ENCODE measurements around the gene WASF3.
"Not testable (repeated sequence)": the region's sequence is repeated elsewhere in the genome, so short reads cannot be mapped to it uniquely, and the experiment has no call there.

The WASF3 gene

DNA sequence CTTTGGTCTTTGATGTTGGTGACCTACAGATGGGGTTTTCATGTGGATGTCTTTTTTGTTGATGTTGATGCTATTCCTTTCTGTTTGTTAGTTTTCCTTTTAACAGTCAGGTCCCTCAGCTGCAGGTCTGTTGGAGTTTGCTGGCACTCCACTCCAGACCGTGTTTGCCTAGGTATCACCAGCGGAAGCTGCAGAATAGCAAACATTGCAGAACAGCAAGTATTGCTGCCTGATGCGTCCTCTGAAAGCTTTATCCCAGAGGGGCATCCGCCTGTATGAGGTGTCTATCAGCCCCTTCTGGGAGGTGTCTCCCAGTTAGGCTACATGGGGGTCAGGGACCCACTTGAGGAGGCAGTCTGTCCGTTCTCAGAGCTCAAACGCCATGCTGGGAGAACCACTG lies 78.2 kb downstream of the WASF3 start:
- not testable (repeated sequence) for DNase-seq

DNA sequence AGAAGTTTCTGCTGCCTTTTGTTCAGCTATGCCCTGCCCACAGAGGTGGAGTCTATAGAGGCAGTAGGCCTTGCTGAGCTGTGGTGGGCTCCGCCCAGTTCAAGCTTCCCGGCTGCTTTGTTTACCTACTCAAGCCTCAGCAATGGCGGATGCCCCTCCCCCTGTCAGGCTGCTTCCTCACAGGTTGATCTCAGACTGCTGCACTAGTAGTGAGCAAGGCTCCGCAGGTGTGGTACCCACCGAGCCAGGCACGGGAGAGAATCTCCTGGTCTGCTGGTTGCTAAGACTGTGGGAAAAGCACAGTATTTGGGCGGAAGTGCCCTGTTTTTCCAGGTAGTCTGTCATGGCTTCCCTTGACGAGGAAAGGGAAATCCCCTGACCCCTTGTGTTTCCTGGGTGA lies 78.6 kb downstream of the WASF3 start:
- DNase-seq, result not testable (repeated sequence)

DNA sequence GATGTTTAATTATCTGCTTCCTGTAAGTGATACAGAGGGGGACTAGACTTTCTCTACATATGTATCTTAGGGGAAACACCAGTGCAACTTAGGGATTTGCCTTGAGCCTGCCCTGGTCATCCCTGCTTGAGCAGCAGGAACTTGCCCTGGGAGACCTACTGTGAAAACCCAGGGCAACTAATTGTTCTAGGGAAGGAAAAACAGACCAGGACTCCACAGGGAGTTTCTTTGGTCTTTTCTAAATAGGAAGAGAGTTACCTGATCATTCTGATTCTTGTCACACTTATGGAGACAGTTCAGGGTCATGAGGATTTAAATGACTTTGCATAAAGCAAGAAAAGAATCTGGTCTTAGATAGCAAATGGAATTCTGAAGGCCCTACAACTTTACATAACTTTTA lies 89.1 kb downstream of the WASF3 start:
- no peak for DNase-seq

DNA sequence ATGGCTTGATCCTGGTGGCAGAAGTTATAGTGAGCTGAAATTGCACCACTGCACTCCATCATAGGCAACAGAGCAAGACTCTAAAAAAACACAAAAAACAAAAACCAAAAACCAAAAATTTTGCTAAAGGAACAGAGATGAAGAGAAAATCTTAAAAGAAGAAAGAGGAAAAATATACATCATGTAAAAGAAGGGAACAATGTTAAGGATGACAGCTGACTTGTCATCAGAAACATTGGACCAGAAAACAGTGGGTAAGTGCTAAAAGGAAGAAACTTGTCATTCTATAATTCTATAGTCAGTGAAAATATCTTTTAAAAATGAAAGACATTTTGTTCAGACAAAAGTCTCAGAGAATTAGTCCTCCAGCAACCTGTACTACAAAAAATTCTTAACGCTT lies 93.8 kb downstream of the WASF3 start:
- DNase-seq, result no peak

DNA sequence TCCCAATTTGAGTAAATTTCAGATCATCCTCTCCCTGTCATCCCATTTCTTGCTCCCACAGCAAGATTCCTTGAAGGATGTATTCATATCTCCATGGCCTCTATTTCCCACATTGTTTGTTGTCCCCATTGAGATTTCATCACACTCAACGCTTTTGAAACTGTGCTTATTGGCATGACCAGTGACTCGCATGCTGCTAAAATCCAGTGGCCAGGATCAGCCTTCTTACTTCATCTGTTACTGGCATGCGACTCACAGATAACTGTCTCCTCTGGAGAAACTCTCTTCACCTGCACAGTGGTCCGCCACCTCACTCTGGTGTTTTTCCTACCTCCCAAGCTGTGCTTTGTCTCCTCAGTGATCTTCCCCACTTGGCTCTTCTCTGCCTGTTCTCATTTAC lies 95.8 kb downstream of the WASF3 start:
- DNase-seq, result no peak

DNA sequence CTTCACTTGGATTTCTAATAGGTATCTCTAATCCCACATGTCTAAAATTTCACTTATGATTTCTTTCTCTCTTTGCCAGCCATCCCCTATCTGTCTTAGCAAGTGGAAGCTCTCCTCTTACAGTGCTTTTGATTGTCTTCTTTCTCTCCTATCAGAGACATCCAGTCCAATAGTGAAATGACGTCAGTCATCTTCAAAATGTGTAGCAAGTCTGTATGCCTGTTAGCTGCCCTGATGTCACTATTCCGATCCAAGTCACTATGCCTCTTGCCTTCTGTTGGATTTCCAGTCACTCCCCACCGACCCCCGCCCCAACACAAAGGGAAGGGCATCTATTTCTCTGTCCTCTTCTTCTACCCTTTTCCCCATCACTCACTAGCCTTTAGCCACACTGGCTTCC lies 96.4 kb downstream of the WASF3 start:
- DNase-seq, result no peak

DNA sequence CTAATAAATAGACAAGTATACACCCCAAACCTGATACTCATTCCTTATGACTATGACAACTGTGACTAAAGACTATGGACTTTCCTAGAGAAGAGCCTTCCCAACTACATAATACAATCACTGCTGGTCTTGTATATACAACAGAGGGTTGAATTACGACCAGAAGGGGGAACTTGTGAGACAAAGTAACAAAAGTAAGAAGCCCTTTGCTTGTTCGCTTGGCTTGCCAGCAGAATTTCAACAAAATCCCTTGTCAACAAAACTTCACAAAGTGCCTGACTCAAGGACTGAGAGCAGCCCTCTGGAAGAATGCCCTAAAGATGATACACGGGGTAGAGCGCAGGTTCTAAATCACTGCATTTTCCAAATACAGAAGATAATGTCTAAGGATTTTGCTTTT lies 99.4 kb downstream of the WASF3 start:
- no peak for DNase-seq

DNA sequence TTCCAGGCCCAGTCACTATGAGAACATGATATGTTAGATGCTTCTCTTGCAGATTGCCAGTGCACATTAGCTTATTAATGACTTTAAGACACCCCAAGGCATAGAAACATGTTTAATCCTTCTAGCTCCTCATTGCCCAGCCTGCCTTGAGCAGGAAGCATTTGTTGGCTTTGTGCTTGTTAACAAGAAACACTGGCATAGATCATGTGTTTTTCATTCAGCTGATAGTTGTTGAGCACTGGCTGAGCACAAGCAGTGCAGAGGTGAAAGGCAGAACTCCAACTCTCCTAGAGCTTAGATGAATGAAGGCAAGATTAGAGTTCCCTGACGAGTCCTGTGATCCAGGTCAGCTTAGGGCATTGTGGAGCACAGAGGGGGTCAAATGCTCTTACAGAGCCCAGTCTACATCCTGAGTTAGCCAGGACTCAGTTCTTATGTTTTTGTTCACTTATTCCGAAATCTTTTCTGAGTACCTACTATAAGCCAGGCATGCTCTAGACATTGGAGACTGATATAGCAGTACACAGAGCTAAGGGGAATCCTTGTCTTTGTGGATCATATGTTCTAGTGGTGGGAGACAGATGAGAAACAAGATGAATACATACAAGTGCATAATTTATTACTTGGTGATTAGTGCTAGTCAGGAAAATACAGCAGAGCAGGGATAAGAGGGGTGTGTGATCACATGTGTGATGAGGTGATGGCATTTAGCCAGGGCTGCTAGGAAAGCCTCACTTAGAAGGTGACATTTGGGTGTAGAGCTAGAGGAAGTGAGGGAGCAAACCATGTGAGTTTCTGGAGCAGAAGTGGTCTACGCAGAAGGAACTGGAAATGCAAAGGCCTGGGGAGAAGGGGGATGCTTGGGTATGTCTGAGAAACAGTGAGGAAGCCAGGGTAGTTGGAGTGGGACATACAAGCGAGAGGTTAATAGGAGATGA lies 101.2 kb downstream of the WASF3 start:
- DNase-seq, result peak in 1 of 2 donors; percentile 40

DNA sequence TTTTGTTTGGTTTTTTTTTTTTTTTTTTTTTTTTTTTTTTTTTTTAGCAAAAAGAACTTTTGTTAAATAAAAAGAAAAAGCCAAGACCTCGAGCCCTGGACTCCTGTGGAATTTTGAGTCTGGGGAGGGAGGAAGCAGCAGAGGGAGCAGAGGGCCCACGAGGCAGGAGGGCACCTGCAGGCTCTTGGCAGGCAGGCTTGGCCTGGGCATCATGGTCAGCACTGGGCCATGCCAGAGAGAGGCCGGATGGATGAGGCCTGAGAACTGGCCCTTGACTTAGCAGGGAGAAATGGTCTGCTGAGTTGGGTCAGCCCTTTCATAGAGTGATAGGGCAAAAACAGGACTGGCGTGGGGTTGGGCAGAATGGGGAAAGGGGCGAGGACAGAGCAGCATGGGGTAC lies 102.7 kb downstream of the WASF3 start:
- no peak for DNase-seq

DNA sequence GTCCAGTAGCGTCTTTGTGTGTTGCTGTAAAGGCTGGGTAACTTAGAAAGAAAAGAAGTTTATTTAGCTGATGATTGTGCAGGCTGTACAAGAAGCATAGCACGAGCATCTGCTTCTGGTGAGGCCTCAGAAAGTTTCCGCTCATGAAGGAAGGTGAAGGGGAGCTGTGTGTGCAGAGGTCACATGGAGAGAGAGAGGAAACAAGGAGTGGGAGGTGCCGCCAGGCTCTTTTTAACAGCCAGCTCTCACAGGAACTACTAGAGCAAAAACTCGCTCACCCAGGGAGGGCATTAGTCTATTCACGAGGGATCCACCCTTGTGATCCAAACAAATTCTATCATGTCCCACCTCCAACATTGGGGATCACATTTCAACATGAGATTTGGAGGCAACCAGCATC lies 103.3 kb downstream of the WASF3 start:
- no peak for DNase-seq

DNA sequence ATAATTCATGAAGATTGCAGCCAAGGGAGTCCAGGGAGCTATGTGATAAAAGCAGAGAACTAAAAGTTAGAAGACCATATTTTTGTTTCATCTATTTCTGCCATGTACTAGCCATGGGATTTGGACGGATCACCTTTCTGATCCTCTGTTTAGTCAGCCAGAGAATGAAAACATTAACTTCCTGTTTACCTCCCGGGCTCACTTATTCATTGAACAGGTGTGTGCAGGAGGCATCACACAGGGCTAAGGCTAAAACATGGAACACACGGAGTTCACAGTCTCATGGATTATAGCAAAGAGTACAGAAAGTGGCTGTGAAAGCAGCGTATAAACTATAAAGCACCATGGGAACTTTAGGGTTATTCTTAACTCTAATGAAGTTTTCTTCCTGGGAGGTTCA lies 106.3 kb downstream of the WASF3 start:
- DNase-seq, result no peak

DNA sequence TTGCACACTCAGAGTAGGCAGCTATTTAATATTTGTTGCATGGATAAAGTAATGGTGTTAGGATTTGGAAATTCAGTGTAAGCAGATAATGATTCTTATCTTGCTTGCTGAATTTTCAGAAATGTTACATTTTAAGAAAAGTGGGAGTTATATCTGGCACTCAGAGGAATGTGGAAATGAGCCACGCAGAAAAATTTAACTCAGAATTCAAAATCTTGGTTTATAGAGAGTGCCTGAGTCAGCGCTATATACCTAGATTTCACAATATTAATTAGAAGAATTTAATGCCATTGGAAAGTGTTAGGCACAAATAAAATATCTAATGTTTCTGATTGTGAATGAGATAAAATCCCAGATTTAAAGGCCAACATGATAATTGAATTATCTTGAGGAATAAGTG lies 106.8 kb downstream of the WASF3 start:
- DNase-seq, result no peak

DNA sequence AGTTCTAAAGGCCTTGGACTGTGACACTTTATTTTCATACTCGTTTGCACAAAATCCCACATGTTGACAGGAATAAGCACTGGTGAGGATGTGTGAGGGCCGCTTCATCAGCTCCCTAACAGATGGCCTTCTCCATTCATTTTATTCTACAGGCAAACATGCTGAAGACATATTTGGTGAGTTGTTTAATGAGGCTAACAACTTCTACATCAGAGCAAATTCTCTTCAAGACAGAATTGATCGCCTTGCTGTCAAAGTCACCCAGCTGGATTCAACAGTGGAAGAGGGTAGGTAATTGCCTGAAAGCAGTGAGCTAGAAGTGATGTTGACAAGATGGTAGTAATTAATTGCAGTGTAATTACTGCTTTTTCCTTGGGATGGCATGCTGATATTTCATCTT lies 107.4 kb downstream of the WASF3 start:
- DNase-seq, result no peak

DNA sequence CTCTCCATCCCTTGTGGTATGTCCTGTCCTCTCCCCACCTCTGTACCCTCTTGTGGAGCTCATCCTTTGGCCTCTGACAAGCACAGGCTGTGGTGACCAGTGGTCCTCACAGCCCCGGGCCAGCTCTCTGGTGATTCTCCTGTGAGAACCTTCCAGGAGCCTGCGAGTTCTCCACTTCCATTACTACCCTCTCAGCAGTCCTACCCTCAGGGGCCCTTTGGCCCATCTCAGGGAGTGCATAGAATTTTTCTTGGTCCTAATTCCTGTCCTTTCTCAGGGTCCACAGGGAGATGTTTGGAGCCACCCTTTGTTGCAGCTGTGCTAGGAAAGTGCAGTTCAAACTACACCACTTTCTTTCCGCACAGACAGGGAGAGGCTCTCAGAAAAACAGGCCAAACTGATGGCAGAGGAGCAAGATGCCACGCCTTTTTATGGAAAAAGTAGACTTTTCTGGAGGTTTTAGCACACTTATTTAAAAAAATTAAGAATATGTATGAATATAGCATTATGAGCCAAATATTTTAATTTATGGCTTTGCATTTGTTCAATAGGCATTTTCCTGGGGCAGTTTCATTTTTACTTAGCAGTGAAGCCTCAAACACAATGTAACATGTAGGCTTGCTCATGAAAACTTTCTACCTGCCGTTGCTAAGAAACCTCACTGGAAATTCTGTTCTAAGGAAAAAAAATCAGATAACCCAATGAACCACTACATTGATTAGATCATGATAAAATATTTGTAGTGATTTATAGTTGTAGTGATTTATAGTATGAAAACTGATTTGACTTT lies 111.1 kb downstream of the WASF3 start:
- DNase-seq, result no peak

DNA sequence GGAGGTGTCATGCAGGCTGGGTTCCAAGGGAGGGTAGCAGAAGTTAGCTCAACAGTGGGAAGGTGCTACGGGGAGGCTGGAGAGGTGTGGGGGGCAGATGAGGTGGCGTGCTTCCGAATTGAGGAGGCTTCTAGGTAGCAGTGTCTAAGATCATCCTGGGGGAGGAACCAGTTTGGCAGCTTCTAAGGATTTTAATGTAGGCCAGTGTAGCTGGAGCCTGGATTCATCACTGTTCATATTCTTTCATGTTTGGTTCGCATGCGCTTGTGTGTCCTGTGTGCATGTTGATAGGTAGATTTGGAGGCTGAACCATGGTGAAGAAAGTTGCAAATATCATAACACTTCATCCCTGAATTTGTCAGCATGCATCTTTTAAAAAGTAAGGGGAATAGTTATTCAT lies 116.4 kb downstream of the WASF3 start:
- no peak for DNase-seq

DNA sequence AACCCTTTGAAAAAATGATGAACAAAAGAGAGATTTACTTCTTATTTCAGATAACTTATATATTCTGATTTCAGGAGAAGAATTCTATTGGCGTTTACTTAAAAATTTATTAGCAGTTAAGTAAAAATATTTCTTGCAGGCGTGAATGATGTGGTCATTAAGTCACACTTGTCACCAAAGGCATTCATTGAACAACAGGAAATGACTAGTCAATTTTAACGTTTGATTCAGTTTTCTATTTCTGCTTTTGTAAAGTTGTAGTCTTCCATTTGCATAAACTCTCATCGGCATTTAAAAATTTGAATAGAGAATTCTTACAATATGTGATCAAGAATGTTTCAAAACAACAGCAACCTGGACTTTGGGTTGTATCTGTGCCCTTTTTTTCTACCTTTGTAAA lies 119.7 kb downstream of the WASF3 start:
- DNase-seq, result peak; percentile 14 to 49

DNA sequence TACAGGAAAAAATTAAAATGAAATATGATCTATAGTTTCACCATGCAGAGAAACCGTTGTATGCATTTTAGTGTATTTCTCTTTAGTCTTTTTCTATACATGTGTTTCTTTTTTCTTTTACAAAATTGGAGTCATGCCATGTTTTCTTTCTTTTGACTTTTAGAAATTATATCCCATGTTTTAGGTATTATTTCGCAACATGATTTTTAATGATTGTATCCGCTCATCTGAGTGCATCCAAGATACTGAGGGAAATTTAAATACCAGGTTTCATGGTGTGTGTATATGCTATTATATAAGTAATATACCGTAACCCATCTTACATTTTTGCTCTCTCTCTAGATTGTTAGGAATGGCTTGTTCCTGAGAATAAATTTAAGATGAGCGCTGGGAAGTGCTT lies 120.8 kb downstream of the WASF3 start:
- no peak for DNase-seq

DNA sequence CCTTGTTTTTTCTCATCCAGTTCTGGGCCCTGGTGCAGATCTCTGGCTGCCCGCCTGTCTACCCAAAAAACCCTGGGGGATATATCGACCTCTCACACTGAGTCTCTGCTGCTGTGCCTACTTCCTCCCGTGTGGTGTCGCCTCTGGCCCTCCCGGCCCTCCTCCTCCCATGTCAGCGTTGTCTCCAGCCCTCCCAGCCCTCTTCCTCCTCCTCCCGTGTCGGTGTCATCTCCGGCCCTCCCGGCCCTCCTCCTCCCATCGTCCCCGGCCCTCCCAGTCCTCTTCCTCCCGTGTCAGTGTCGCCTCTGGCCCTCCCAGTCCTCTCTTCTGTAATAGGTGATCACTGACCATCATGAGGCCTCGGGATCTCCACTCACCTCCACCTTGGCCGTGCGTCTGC lies 121.3 kb downstream of the WASF3 start:
- no peak for DNase-seq

DNA sequence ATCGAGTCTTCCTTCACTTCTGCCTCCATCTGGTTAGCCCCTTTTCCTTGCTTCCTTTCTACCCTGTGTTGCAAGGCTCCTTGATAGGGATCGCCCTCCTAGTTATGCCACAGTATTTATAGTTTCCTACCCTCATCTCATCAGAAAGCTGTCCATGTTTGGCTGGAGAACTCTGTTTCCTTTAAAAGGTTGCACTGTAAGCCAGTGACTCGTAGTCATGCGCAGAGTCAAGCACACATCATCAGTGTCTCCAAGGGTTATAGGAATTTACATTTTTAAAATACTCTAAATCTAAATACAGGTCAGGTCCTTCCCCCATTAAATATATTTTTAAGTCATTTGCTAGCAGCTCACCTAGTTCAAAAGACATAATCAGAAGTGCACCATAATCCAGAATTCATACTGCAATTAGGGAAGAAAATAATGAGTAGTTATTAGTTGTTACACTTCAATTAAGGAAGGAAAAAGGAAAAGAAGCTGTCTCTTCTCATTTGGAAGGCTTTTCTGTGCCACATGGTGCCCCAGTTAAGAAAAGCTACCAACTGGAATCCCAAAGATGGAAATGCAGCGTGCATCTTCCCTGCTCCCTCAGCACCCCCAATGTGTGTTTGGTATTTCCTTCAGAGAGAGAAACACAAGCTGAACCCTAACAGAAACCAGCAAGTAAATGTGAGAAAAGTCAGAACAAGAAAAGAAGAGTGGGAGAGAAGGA lies 122.1 kb downstream of the WASF3 start:
- peak; percentile 34 to 67 for DNase-seq

DNA sequence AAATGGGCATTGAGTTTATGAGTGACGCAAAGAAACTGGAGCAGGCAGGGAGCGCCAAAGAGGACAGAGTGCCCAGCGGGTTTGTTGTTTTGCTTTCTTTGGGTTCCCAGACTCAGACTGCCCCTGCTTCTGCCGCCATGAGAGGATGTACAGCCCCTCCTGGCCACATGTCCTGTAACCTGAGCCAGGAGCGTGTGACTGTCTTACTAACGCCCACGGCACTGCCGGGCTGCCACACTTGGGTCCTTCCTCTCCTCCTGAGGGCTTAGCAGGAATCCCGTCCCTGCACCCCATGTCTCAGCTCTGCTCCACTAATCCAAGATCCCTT lies 122.6 kb downstream of the WASF3 start:
- no peak for DNase-seq

DNA sequence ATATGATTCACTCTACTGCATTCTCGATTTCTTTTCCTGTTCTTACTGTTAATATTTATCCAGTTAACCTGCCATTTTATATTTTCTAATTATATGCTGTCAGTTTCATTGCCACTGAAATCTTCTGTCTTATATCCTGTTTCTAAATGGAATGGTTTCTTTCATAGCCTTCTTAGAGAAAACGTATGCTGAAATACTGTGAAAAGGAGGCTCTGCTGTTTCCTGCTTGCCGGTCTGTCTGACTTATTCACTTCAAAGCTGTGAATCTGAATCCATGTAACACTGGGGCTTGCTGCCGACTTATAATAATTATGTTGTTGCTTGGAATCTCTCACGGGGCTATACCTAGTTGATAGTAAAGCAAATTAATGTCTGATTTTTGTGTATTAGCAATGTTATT lies 123.1 kb downstream of the WASF3 start:
- DNase-seq, result no peak

DNA sequence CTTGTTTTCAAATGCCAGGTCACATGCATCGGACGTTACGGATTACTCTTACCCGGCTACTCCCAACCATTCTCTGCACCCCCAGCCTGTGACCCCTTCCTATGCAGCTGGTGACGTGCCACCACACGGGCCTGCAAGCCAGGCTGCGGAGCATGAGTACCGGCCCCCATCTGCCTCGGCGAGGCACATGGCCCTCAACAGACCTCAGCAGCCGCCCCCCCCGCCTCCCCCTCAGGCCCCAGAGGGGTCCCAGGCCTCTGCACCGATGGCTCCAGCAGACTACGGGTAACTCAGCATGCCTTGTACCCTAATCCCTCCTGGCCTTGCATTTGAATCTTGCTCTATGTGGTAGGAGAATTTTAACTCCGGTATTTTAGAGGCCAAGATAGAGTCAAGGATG lies 123.6 kb downstream of the WASF3 start:
- DNase-seq, result no peak

DNA sequence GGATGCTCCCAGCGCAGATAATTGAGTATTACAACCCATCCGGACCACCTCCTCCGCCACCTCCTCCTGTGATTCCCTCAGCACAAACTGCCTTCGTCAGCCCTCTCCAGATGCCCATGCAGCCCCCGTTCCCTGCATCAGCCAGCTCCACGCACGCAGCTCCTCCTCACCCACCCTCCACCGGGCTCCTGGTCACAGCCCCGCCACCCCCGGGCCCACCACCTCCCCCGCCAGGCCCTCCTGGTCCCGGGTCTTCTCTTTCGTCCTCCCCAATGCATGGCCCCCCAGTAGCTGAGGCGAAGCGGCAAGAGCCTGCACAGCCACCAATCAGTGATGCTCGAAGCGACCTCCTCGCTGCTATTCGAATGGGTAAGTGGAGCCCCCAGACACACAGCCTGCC lies 125.1 kb downstream of the WASF3 start:
- no peak for DNase-seq

DNA sequence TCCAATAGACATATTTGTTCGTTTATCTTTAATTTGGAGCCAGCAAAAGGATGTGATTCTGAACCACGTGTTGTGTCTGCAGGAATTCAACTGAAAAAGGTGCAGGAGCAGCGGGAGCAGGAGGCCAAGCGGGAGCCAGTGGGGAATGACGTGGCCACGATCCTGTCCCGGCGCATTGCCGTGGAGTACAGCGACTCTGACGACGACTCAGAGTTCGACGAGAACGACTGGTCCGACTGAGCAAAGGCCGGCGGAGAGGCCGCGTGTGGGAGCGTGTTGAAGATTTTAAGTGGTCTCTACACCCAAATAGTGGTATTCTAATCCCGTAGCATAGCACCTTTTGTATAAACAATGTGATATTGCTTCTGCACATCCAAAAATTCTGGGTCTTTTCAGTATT lies 128.1 kb downstream of the WASF3 start:
- DNase-seq, result no peak

Data from inflammatory macrophage (primary cell).